Stimulated activated naive CD8-positive, alpha-beta T cell treated with anti-CD3 and anti-CD28 coated beads, Interleukin-15, amount 100 ng/mL, for 72 hours (primary cell): ENCODE measurements around the gene ASCL1.

Experiments used
- ATAC-seq: fragments of 150-1000 bp; cut with Tn5 transposase; 2 replicates; pipeline ENCODE4 v1.10.0; 2021; ENCODE audit warnings: mild to moderate bottlenecking, moderate library complexity
- DNase-seq, 2 donors: peaks; one replicate each; pipeline ENCODE4 v3.0.0; 2021 to 2022
- H3K27ac Mint-ChIP-seq, 2 donors: one replicate each; pipeline ENCODE4 v1.8.0; 2022; ENCODE audit warnings: mild to moderate bottlenecking in 2 of 2, mixed read lengths in 2 of 2, moderate library complexity in 2 of 2
- H3K27me3 Mint-ChIP-seq: one replicate; pipeline ENCODE4 v1.8.0; 2022; ENCODE audit warnings: mixed read lengths
- H3K4me1 Mint-ChIP-seq: one replicate; pipeline ENCODE4 v1.8.0; 2022; ENCODE audit warnings: mild to moderate bottlenecking, mixed read lengths
- H3K4me3 Mint-ChIP-seq, 2 donors: one replicate each; pipeline ENCODE4 v1.8.0; 2022; ENCODE audit warnings: mild to moderate bottlenecking in 2 of 2, mixed read lengths in 2 of 2, moderate library complexity in 1 of 2
- H3K9me3 Mint-ChIP-seq, 2 donors: one replicate each; pipeline ENCODE4 v1.8.0; 2022; ENCODE audit warnings: mixed read lengths in 2 of 2

Gene ASCL1

DNA sequence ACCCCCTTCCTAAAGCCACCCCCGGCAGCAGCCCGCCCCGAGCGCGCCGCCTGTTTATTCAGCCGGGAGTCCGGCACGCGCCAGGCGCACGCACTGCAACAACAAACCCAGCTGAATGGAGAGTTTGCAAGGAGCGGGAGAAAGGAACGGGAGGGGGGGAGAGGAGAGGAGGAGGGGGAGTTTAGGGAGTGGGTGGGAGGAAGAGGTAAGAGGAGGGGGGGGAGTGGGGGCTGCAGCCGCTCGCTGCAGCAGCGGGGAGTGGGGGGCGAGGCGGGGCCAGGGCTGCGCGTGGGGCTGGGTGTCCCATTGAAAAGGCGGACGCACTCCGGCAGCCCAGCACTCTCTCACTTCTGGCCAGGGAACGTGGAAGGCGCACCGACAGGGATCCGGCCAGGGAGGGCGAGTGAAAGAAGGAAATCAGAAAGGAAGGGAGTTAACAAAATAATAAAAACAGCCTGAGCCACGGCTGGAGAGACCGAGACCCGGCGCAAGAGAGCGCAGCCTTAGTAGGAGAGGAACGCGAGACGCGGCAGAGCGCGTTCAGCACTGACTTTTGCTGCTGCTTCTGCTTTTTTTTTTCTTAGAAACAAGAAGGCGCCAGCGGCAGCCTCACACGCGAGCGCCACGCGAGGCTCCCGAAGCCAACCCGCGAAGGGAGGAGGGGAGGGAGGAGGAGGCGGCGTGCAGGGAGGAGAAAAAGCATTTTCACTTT is at the start of gene ASCL1:
Gene ASCL1, plus strand, starts transcription at position 336 of the 712 bp plus-strand sequence. CDS start 571 bp downstream, outside the sequence.
- H3K4me3 Mint-ChIP-seq = peak within 1 kb of the TSS; percentile 74 to 82
- DNase-seq = no peak
- H3K9me3 Mint-ChIP-seq = no peaks in the 10 kb centered on the region
- peaks cover 99% of the 10 kb centered on the region for H3K27me3 Mint-ChIP-seq
- H3K27ac Mint-ChIP-seq = no peak within 1 kb of the TSS
- H3K4me1 Mint-ChIP-seq = peaks cover 53% of the 10 kb centered on the region
- ATAC-seq = no peak

DNA sequence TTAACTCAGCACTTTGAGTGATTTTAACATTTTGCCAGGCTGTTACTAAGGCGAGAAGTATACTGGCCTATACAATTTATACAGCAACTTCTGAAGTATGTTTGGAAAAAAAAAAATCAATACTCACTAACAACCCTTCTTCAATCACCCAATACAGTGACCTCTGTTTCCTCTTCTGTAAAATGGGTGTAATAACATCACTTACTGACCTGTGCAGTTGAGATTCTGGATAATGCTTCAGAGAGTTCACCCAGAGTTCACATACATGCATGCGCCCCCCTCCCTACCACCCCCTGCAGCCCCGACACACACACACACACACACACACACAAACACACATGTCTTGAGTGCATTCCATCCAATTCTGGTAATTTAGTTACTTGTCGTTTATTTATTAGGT is 49.6 kb upstream of the ASCL1 start:
- Mint-ChIP-seq H3K4me1 (no peaks in the 10 kb centered on the region), H3K27me3 (peaks cover 8% of the 10 kb centered on the region), H3K4me3 (no peak overlapping the region), H3K27ac (no peak overlapping the region), H3K9me3 (no peaks in the 10 kb centered on the region)
- no peak for ATAC-seq
- no peak for DNase-seq

GRCh38 chr12:102910137-102910536 is 47.3 kb upstream of the ASCL1 start:
- H3K4me3 Mint-ChIP-seq = no peak overlapping the region
- no peak overlapping the region for H3K27ac Mint-ChIP-seq
- H3K27me3 Mint-ChIP-seq = peaks cover 15% of the 10 kb centered on the region
- ATAC-seq = no peak
- no peaks in the 10 kb centered on the region for H3K9me3 Mint-ChIP-seq
- no peaks in the 10 kb centered on the region for H3K4me1 Mint-ChIP-seq
- DNase-seq = no peak

DNA sequence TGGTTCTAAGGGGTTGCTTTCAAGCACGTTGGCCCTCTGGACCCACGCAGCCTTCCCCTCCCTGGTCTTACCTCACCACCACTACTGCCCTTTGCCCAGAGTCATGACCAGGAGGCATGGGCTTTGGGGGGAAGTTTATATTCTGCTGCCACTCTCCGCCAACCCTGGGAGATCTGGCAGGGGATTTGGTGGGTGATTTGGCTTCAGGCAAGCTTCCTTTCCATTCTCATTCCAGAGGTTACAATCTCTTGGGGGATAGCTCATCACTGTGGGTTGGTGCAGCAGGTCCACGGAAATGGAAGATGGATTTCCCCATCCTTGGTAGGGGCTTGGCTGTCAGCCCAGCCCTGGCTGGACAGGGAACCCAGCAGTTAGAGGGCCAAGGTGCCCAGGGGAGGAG is 46.7 kb upstream of the ASCL1 start:
- DNase-seq (no peak), ATAC-seq (no peak)
- Mint-ChIP-seq H3K4me1 (no peaks in the 10 kb centered on the region), H3K27me3 (peaks cover 16% of the 10 kb centered on the region), H3K4me3 (no peak overlapping the region), H3K27ac (no peak overlapping the region), H3K9me3 (no peaks in the 10 kb centered on the region)

- ATAC-seq (no peak), DNase-seq (no peak)
- Mint-ChIP-seq H3K4me1 (no peaks in the 10 kb centered on the region), H3K27ac (no peak overlapping the region), H3K27me3 (peaks cover 16% of the 10 kb centered on the region), H3K4me3 (no peak overlapping the region), H3K9me3 (no peaks in the 10 kb centered on the region)
Measured at GRCh38 chr12:102911320-102911719, 46.2 kb upstream of the ASCL1 start.

GRCh38 chr12:102912258-102912657 is 45.2 kb upstream of the ASCL1 start:
- ATAC-seq = no peak
- Mint-ChIP-seq H3K4me1 (peaks cover 6% of the 10 kb centered on the region), H3K27me3 (peaks cover 16% of the 10 kb centered on the region), H3K4me3 (no peak overlapping the region), H3K9me3 (no peaks in the 10 kb centered on the region), H3K27ac (no peak overlapping the region)
- no peak for DNase-seq

- DNase-seq (no peak), ATAC-seq (no peak)
- Mint-ChIP-seq H3K4me1 (peaks cover 14% of the 10 kb centered on the region), H3K4me3 (no peak overlapping the region), H3K9me3 (no peaks in the 10 kb centered on the region), H3K27ac (no peak overlapping the region), H3K27me3 (peaks cover 16% of the 10 kb centered on the region)
Measured at GRCh38 chr12:102913453-102914226, 43.8 kb upstream of the ASCL1 start.

GRCh38 chr12:102916252-102917025 is 41.0 kb upstream of the ASCL1 start:
- H3K9me3 Mint-ChIP-seq = no peaks in the 10 kb centered on the region
- H3K4me1 Mint-ChIP-seq = peaks cover 14% of the 10 kb centered on the region
- peaks cover 12% of the 10 kb centered on the region for H3K27me3 Mint-ChIP-seq
- no peak overlapping the region for H3K27ac Mint-ChIP-seq
- DNase-seq (no peak), ATAC-seq (no peak)
- peak overlapping the region; percentile 21 to 62 for H3K4me3 Mint-ChIP-seq

- H3K27ac Mint-ChIP-seq = peak within 1 kb of the TSS in 1 of 2 donors; percentile 54
- ATAC-seq (peak; percentile 76), DNase-seq (peak; percentile 17 to 22)
- no peaks in the 10 kb centered on the region for H3K9me3 Mint-ChIP-seq
- peak within 1 kb of the TSS; percentile 21 to 62 for H3K4me3 Mint-ChIP-seq
- peaks cover 12% of the 10 kb centered on the region for H3K27me3 Mint-ChIP-seq
- peaks cover 14% of the 10 kb centered on the region for H3K4me1 Mint-ChIP-seq
Measured at GRCh38 chr12:102917026-102917787, 40.3 kb upstream of the ASCL1 start, which contains the start of gene PAH. TSS of gene PAH (minus strand) at chr12:102917244. CDS start at chr12:102917130, 114 bp downstream.

DNA sequence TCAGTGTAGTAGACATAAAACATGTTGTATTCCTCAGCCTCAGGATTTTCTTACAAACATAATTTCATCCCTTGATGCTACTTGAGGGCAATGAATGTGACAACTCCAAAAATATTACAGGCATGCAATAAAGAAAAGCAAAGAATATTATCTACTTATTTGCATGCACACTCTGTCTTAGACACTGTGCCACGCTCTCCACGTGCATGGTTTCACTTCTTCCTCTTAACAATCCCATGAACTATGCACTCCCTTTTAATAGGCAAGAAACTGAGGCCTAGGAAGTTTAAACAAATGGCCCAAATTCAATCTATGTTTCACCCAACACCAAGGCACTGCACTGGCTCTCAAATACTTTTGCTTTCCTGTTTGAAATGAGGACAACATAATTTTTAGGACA is 38.6 kb upstream of the ASCL1 start:
- ATAC-seq (no peak), DNase-seq (no peak)
- no peak overlapping the region for H3K4me3 Mint-ChIP-seq
- H3K9me3 Mint-ChIP-seq = no peaks in the 10 kb centered on the region
- peaks cover 16% of the 10 kb centered on the region for H3K27me3 Mint-ChIP-seq
- H3K4me1 Mint-ChIP-seq = peaks cover 14% of the 10 kb centered on the region
- H3K27ac Mint-ChIP-seq = no peak overlapping the region

DNA sequence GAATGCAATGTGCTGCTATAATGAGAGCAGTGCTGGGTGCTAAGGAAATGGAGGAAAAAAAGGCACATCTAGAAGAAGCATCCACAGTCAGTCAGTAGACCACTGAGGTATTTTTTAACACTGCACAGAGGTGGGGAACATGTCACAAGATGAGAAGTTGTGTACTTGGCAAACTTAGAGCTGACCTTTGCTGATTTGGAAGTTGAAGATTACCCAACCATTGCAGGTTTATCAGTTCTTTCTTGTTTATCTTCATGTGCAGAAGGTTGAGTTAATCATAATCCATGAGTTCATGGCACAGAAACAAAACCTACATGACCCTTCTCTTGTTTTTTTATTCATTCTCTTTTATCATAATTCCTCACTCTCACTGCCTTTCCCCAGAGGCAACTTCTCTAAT is 37.2 kb upstream of the ASCL1 start:
- DNase-seq (no peak), ATAC-seq (no peak)
- Mint-ChIP-seq H3K9me3 (no peaks in the 10 kb centered on the region), H3K27me3 (peaks cover 16% of the 10 kb centered on the region), H3K27ac (no peak overlapping the region), H3K4me3 (no peak overlapping the region), H3K4me1 (peaks cover 14% of the 10 kb centered on the region)

DNA sequence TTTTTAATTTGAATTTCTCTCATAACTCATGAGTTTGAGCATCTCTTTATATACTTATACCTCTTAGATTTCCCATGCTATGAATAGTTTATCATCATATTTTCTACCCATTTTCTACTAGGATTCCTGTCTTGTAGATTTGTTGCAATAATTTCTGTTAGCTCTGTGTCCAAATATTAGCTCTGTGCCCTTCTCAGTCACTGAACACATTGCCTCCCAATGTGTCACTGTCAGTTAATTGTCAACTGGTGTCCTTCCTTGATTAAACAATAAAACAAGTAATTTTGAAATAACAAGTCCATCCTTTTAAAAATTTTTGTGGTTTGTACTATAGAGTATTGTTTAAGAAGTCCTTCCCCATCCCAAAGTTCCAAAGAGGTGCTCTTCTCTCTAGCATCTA is 36.2 kb upstream of the ASCL1 start:
- H3K27ac Mint-ChIP-seq = no peak overlapping the region
- DNase-seq (no peak), ATAC-seq (no peak)
- H3K4me3 Mint-ChIP-seq = no peak overlapping the region
- H3K27me3 Mint-ChIP-seq = peaks cover 26% of the 10 kb centered on the region
- H3K9me3 Mint-ChIP-seq = no peaks in the 10 kb centered on the region
- peaks cover 14% of the 10 kb centered on the region for H3K4me1 Mint-ChIP-seq

GRCh38 chr12:102927220-102927619 is 30.3 kb upstream of the ASCL1 start:
- no peak for ATAC-seq
- no peak overlapping the region for H3K4me3 Mint-ChIP-seq

DNA sequence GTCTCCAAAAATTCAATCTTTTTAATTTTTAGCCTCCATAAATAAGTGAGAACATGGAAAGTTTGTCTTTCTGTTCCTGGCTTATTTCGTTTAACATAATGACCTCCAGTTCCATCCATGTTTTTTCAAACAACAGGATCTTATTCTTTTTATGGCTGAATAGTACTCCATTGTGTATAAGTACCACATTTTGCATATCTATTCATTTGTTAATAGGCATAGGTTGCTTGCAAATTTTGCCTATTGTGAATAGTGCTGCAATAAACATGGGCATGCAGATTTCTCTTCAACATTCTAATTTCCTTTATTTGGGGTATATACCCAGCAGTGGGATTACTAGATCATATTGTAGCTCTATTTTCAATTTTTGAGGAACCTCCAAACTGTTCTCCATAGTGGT is 24.3 kb upstream of the ASCL1 start:
- peaks cover 50% of the 10 kb centered on the region for H3K27me3 Mint-ChIP-seq

More at GRCh38 chr12:102927220-102927619, 30.3 kb upstream of the ASCL1 start:
- no peak for DNase-seq
- Mint-ChIP-seq H3K27ac (no peak overlapping the region), H3K27me3 (peaks cover 38% of the 10 kb centered on the region), H3K4me1 (no peaks in the 10 kb centered on the region), H3K9me3 (no peaks in the 10 kb centered on the region)

DNA sequence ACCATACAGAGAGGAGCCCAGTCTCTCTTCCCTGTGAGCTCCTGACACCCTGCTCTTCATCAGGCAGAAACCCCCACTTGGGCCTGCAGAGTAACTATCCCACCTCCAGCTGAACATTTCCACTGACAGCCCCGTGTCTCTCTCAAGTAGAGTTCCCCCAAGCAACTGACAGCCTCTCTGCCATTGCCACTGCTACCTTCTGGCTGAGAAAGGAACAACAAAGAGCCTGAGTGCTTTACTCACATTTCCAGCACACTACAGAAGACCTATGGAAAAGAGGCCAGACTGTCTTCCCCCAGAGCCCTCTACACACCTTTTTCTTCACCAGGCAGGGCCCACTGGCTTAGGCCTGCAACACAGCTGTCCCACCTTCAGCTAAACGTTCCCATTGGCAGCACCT is 18.4 kb upstream of the ASCL1 start:
- Mint-ChIP-seq H3K9me3 (no peaks in the 10 kb centered on the region), H3K4me1 (no peaks in the 10 kb centered on the region), H3K4me3 (no peak overlapping the region), H3K27ac (no peak overlapping the region), H3K27me3 (peaks cover 52% of the 10 kb centered on the region)
- DNase-seq = no peak
- no peak for ATAC-seq

More for the DNA sequence above, 24.3 kb upstream of the ASCL1 start:
- DNase-seq = no peak
- Mint-ChIP-seq H3K27ac (no peak overlapping the region), H3K4me3 (no peak overlapping the region), H3K9me3 (no peaks in the 10 kb centered on the region), H3K4me1 (no peaks in the 10 kb centered on the region)
- ATAC-seq = no peak
